Measurements from ENCODE around the gene SCN11A. TPM values are rescaled to one million over a fixed set of nuclear protein-coding genes. Genes with fewer than 3 reads are reported as not detected.

Gene SCN11A
- total RNA-seq, 1 donor: not detected

DNA sequence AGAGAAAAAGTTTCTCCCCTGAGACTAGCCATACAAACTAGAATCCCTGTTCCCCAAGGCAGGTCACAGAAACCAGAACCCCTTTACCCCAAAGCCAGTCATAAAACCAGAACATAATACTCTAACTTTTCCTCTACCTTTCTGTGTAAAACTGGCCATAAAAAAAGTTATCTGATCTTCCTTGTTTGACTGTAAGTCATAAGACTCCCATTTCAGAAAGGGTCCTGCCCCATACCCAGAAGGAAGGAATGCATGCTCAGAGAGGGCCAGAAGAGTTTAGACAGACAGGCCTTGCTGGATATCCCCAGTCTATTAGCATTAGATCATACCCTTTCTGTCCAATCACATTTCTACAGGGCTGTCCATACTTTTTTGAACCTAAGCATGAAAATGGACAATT lies 27.2 kb downstream of the SCN11A start:
- DNase-seq (ENCODE audit: insufficient read length, low spot score, missing footprints): no peak
- no peak overlapping the region for H2AFZ ChIP-seq (ENCODE audit: low read length)
- H4K20me1 ChIP-seq (ENCODE audit: insufficient read depth, low read length): no peaks in the 10 kb centered on the region

DNA sequence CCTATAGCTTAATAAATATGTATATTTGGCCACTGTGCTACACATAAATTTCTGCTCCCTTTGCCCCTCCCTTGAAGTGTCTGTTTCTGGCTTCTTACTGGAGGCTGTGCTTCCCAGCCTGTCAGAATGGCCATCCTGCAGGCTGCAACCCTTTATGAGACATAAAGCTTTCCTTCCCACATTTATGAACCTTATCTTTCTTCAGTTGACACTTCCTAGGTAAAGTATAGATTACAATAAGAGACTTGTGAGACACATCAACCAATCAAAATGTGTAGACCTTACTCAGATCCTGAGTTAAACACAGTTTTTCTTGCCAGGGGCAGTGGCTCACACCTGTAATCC lies 29.5 kb downstream of the SCN11A start:
- H3K79me2 ChIP-seq (ENCODE audit: insufficient read depth, low read length): no peaks in the 10 kb centered on the region
- peaks cover 3% of the 10 kb centered on the region for H3K4me1 ChIP-seq (ENCODE audit: insufficient read depth, low read length)
- H3K27ac ChIP-seq (ENCODE audit: low read depth, low read length): no peak overlapping the region
- H3K4me2 ChIP-seq (ENCODE audit: insufficient read depth, low read length): no peak overlapping the region
- peaks cover 14% of the 10 kb centered on the region for H3K27me3 ChIP-seq (ENCODE audit: insufficient read depth, low read length)
- H2AFZ ChIP-seq (ENCODE audit: low read length): no peak overlapping the region
- H3K4me3 ChIP-seq (ENCODE audit: insufficient read depth, low read length): no peak overlapping the region
- TF ChIP-seq, protein P1, sequence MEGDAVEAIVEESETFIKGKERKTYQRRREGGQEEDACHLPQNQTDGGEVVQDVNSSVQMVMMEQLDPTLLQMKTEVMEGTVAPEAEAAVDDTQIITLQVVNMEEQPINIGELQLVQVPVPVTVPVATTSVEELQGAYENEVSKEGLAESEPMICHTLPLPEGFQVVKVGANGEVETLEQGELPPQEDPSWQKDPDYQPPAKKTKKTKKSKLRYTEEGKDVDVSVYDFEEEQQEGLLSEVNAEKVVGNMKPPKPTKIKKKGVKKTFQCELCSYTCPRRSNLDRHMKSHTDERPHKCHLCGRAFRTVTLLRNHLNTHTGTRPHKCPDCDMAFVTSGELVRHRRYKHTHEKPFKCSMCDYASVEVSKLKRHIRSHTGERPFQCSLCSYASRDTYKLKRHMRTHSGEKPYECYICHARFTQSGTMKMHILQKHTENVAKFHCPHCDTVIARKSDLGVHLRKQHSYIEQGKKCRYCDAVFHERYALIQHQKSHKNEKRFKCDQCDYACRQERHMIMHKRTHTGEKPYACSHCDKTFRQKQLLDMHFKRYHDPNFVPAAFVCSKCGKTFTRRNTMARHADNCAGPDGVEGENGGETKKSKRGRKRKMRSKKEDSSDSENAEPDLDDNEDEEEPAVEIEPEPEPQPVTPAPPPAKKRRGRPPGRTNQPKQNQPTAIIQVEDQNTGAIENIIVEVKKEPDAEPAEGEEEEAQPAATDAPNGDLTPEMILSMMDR (IDR thresholded peaks at IDR 0.05; ENCODE audit: extremely low read depth, low read depth, low read length): no peak
- H3K36me3 ChIP-seq (ENCODE audit: insufficient read depth, low read length): no peaks in the 10 kb centered on the region
- no peak for DNase-seq (ENCODE audit: insufficient read length, low spot score, missing footprints)
- H4K20me1 ChIP-seq (ENCODE audit: insufficient read depth, low read length): no peaks in the 10 kb centered on the region
- no peaks in the 10 kb centered on the region for H3K9me3 ChIP-seq (ENCODE audit: low read depth, low read length)

More for the DNA sequence above, 27.2 kb downstream of the SCN11A start:
- TF ChIP-seq, protein P1 (IDR thresholded peaks at IDR 0.05; ENCODE audit: extremely low read depth, low read depth, low read length): no peak
- peaks cover 3% of the 10 kb centered on the region for H3K4me1 ChIP-seq (ENCODE audit: insufficient read depth, low read length)
- H3K4me2 ChIP-seq (ENCODE audit: insufficient read depth, low read length): no peak overlapping the region
- no peak overlapping the region for H3K27ac ChIP-seq (ENCODE audit: low read depth, low read length)
- H3K27me3 ChIP-seq (ENCODE audit: insufficient read depth, low read length): peaks cover 22% of the 10 kb centered on the region
- no peaks in the 10 kb centered on the region for H3K36me3 ChIP-seq (ENCODE audit: insufficient read depth, low read length)
- H3K79me2 ChIP-seq (ENCODE audit: insufficient read depth, low read length): no peaks in the 10 kb centered on the region
- no peak overlapping the region for H3K4me3 ChIP-seq (ENCODE audit: insufficient read depth, low read length)
- H3K9me3 ChIP-seq (ENCODE audit: low read depth, low read length): no peaks in the 10 kb centered on the region

DNA sequence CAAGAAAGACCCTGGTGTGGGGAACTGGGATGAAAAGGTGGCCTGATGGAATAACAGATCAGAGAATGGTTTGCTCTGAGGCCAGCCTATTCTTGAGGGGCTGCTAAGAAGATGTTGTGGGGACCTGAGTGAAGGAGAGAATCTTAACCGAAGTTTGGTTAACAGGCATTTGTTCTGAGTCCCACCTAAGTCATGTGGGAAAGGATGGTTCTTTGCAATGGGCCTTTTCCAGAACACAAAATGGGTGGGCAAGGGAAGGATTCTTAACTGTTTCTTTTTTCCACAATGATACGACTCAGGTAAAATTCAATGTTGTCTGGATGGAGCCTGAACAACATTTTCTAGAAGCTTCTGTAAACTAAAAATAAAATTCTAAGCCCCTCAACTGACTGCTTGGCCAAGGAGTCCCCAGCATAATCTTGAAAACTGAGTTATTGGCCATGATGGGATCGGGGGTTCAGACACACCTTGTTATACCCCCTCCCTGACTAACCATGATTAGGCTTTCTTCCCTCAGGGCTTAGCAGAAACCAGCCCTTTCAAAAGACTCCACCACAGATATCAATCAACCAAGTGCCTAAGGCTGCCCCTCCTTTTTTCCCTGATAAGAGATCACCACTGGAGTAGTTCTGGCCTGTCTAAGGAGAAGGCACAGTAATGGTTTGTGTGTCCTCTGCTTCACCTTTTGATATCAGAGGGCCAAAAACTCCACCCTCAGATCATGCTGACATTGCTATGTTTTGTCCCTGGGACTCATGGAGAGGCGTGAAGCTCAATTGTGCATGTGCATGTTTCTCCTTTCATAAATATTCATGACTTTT lies 30.1 kb downstream of the SCN11A start:
- TF ChIP-seq, protein P1 (IDR thresholded peaks at IDR 0.05; ENCODE audit: extremely low read depth, low read depth, low read length): no peak
- Histone ChIP-seq H3K27ac (ENCODE audit: low read depth, low read length) (no peak overlapping the region), H3K4me1 (ENCODE audit: insufficient read depth, low read length) (peaks cover 3% of the 10 kb centered on the region), H3K9me3 (ENCODE audit: low read depth, low read length) (no peaks in the 10 kb centered on the region), H3K27me3 (ENCODE audit: insufficient read depth, low read length) (peaks cover 16% of the 10 kb centered on the region), H2AFZ (ENCODE audit: low read length) (no peak overlapping the region), H4K20me1 (ENCODE audit: insufficient read depth, low read length) (no peaks in the 10 kb centered on the region), H3K4me3 (ENCODE audit: insufficient read depth, low read length) (no peak overlapping the region), H3K4me2 (ENCODE audit: insufficient read depth, low read length) (no peak overlapping the region), H3K36me3 (ENCODE audit: insufficient read depth, low read length) (no peaks in the 10 kb centered on the region), H3K79me2 (ENCODE audit: insufficient read depth, low read length) (no peaks in the 10 kb centered on the region)
- no peak for DNase-seq (ENCODE audit: insufficient read length, low spot score, missing footprints)

DNA sequence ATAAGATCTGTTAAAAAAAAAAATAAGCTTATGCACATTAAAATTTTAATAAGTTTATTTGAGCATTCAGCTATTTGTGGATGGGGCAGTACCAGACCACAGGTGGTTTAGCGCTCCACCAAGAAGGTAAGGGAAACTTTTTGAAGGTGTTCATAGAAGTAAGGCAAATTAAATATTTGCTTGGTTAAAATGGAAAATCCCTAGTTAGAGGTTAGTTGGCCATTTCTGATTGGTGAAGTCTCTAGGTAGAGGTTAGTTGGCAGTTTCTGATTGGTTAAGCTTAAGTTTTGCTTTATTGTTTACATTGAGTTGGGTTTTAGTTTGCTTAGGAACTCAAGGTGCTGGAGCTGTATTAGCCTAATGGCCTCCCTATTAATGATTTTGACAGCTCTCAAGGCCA lies 30.7 kb downstream of the SCN11A start:
- H3K4me1 ChIP-seq (ENCODE audit: insufficient read depth, low read length): peaks cover 3% of the 10 kb centered on the region
- no peak for DNase-seq (ENCODE audit: insufficient read length, low spot score, missing footprints)
- H3K4me3 ChIP-seq (ENCODE audit: insufficient read depth, low read length): no peak overlapping the region
- no peaks in the 10 kb centered on the region for H3K9me3 ChIP-seq (ENCODE audit: low read depth, low read length)
- TF ChIP-seq, protein P1 (IDR thresholded peaks at IDR 0.05; ENCODE audit: extremely low read depth, low read depth, low read length): no peak
- no peaks in the 10 kb centered on the region for H3K36me3 ChIP-seq (ENCODE audit: insufficient read depth, low read length)
- no peak overlapping the region for H3K27ac ChIP-seq (ENCODE audit: low read depth, low read length)
- peaks cover 16% of the 10 kb centered on the region for H3K27me3 ChIP-seq (ENCODE audit: insufficient read depth, low read length)
- no peak overlapping the region for H2AFZ ChIP-seq (ENCODE audit: low read length)
- H3K79me2 ChIP-seq (ENCODE audit: insufficient read depth, low read length): no peaks in the 10 kb centered on the region
- H4K20me1 ChIP-seq (ENCODE audit: insufficient read depth, low read length): no peaks in the 10 kb centered on the region
- no peak overlapping the region for H3K4me2 ChIP-seq (ENCODE audit: insufficient read depth, low read length)
